Trophoblast cell (in vitro differentiated cells and primary cell): Measurements from ENCODE around the gene LHX2. TPM values are rescaled to one million over a fixed set of nuclear protein-coding genes. Genes with fewer than 3 reads are reported as not detected.

Source experiments
- DNase-seq, 2 donors: peaks; one replicate each; pipeline ENCODE4 v3.0.0-alpha.2; 2016
- H2AFZ ChIP-seq: 2 replicates; pipeline ENCODE4 v1.6.1; 2013; ENCODE audit warnings: low read length, moderate library complexity, mild to moderate bottlenecking; ENCODE audit not compliant: insufficient read depth, poor library complexity
- H2AK5ac ChIP-seq: 2 replicates; pipeline ENCODE4 v1.6.1; 2013; ENCODE audit warnings: mild to moderate bottlenecking, low read length
- H2BK120ac ChIP-seq: 2 replicates; pipeline ENCODE4 v1.6.1; 2013; ENCODE audit warnings: low read length, mild to moderate bottlenecking, moderate library complexity; ENCODE audit not compliant: insufficient read depth, poor library complexity
- H2BK12ac ChIP-seq: 2 replicates; pipeline ENCODE4 v1.6.1; 2013; ENCODE audit warnings: mild to moderate bottlenecking, low read length, moderate library complexity
- H2BK5ac ChIP-seq: 2 replicates; pipeline ENCODE4 v1.6.1; 2013; ENCODE audit warnings: low read length, low read depth, moderate library complexity, mild to moderate bottlenecking; ENCODE audit not compliant: poor library complexity
- H3K14ac ChIP-seq: 2 replicates; pipeline ENCODE4 v1.6.1; 2013; ENCODE audit warnings: mild to moderate bottlenecking, low read length
- H3K18ac ChIP-seq: 2 replicates; pipeline ENCODE4 v1.6.1; 2013; ENCODE audit warnings: mild to moderate bottlenecking, low read length
- H3K23ac ChIP-seq: 2 replicates; pipeline ENCODE4 v1.6.1; 2013; ENCODE audit warnings: low read length
- H3K27ac ChIP-seq: 2 replicates; pipeline ENCODE4 v1.5.1; 2013; ENCODE audit warnings: low read depth, mild to moderate bottlenecking, inconsistent platforms, low read length, moderate library complexity
- H3K27me3 ChIP-seq: 2 replicates; pipeline ENCODE4 v1.6.1; 2013; ENCODE audit warnings: inconsistent platforms, mild to moderate bottlenecking, low read length, moderate library complexity; ENCODE audit not compliant: insufficient read depth
- H3K36me3 ChIP-seq, 2 experiments: 1 replicate in 1 of 2; 2 replicates in 1 of 2; pipeline ENCODE4 v1.6.1; 2013; ENCODE audit warnings: low read length in 2 of 2, mild to moderate bottlenecking in 2 of 2, moderate library complexity in 1 of 2; ENCODE audit not compliant: insufficient read depth in 2 of 2, control insufficient read depth in 1 of 2
- H3K4ac ChIP-seq: 2 replicates; pipeline ENCODE4 v1.6.1; 2013; ENCODE audit warnings: low read depth, mild to moderate bottlenecking, low read length, moderate library complexity
- H3K4me1 ChIP-seq, 2 experiments: 1 replicate in 1 of 2; 2 replicates in 1 of 2; pipeline ENCODE4 v1.6.1; 2013; ENCODE audit warnings: low read length in 2 of 2, mild to moderate bottlenecking in 2 of 2, moderate library complexity in 1 of 2; ENCODE audit not compliant: insufficient read depth in 2 of 2, control insufficient read depth in 1 of 2
- H3K4me2 ChIP-seq: 2 replicates; pipeline ENCODE4 v1.6.1; 2013; ENCODE audit warnings: inconsistent platforms, mild to moderate bottlenecking, low read length, moderate library complexity
- H3K4me3 ChIP-seq: 2 replicates; pipeline ENCODE4 v1.5.1; 2013; ENCODE audit warnings: mild to moderate bottlenecking, low read depth, low read length, inconsistent platforms
- H3K79me1 ChIP-seq: one replicate; pipeline ENCODE4 v1.6.1; 2013; ENCODE audit warnings: low read length
- H3K79me2 ChIP-seq: 2 replicates; pipeline ENCODE4 v1.6.1; 2013; ENCODE audit warnings: low read length, mild to moderate bottlenecking; ENCODE audit not compliant: control insufficient read depth, insufficient read depth, poor library complexity
- H3K9ac ChIP-seq: 2 replicates; pipeline ENCODE4 v1.6.1; 2013; ENCODE audit warnings: mild to moderate bottlenecking, low read length
- H3K9me3 ChIP-seq: 2 replicates; pipeline ENCODE4 v1.6.1; 2013; ENCODE audit warnings: low read depth, mild to moderate bottlenecking, control low read depth, inconsistent platforms, low read length; ENCODE audit not compliant: insufficient read depth
- H4K12ac ChIP-seq: 2 replicates; pipeline ENCODE4 v1.6.1; 2013; ENCODE audit warnings: low read depth, mild to moderate bottlenecking, low read length, moderate library complexity
- H4K8ac ChIP-seq: 2 replicates; pipeline ENCODE4 v1.6.1; 2013; ENCODE audit warnings: low read depth, mild to moderate bottlenecking, low read length, moderate library complexity
- H4K91ac ChIP-seq: one replicate; pipeline ENCODE4 v1.6.1; 2013; ENCODE audit warnings: low read depth, mild to moderate bottlenecking, low read length, moderate library complexity
- WGBS: extraction: QIAGEN DNeasy Blood & Tissue Kit; methylation state at CpG from one replicate; pipeline ENCODE4 v1.1.7; 2013; ENCODE audit warnings: missing lambda C conversion rate; ENCODE audit not compliant: insufficient read length, insufficient coverage; ENCODE audit errors: extremely low coverage; 5-methylcytosine and 5-hydroxymethylcytosine counted together
- polyA plus RNA-seq: library from polyadenylated mRNA; stranded (reverse); fragments of 200-250 nt; gene quantifications from 2 replicates; pipeline ENCODE4 v1.2.3, GENCODE V29; 2013

Gene LHX2
- 0.21 and 0.32 TPM in 2 replicates for polyA plus RNA-seq

- peak; percentile 86 to 87 for DNase-seq
- H4K91ac ChIP-seq = no peak within 1 kb of the TSS
- no peak within 1 kb of the TSS for H3K18ac ChIP-seq
- no peaks in the 10 kb centered on the region for H3K79me1 ChIP-seq
- H4K12ac ChIP-seq = no peak within 1 kb of the TSS
- H3K4me1 ChIP-seq = peaks cover 18 to 26% of the 10 kb centered on the region in 2 experiments
- no peak within 1 kb of the TSS for H3K27ac ChIP-seq
- H3K27me3 ChIP-seq = peaks cover 94% of the 10 kb centered on the region
- H3K4ac ChIP-seq = no peak within 1 kb of the TSS
- peaks cover 1% of the 10 kb centered on the region for H3K9me3 ChIP-seq
- no peak within 1 kb of the TSS for H3K23ac ChIP-seq
- H2BK12ac ChIP-seq = no peak within 1 kb of the TSS
- no peak within 1 kb of the TSS for H3K14ac ChIP-seq
- H2BK5ac ChIP-seq = no peak within 1 kb of the TSS
- H2AFZ ChIP-seq = peak within 1 kb of the TSS; percentile 46
- H2BK120ac ChIP-seq = no peak within 1 kb of the TSS
- H3K4me3 ChIP-seq = peak within 1 kb of the TSS; percentile 51
- H3K79me2 ChIP-seq = no peaks in the 10 kb centered on the region
- no CpG with 5 or more reads among the region's 95 CpGs for WGBS
- no peak within 1 kb of the TSS for H4K8ac ChIP-seq
- no peak within 1 kb of the TSS for H3K9ac ChIP-seq
- no peak within 1 kb of the TSS for H2AK5ac ChIP-seq
- no peaks in the 10 kb centered on the region for H3K36me3 ChIP-seq
- H3K4me2 ChIP-seq = peak within 1 kb of the TSS; percentile 61
These were observed at the start of gene LHX2 for GRCh38 chr9:124011460-124012301. LHX2 (plus strand) TSS chr9:124011768; CDS start chr9:124012349, 581 bp downstream.

GRCh38 chr9:123964761-123965160 is 46.8 kb upstream of the LHX2 start:
- no peaks in the 10 kb centered on the region for H3K4me1 ChIP-seq
- no peak overlapping the region for H2BK5ac ChIP-seq
- no peak overlapping the region for H3K18ac ChIP-seq
- no peak overlapping the region for H4K91ac ChIP-seq
- H2BK120ac ChIP-seq = no peak overlapping the region
- no peak overlapping the region for H3K27ac ChIP-seq
- no peak overlapping the region for H3K4me2 ChIP-seq
- H4K12ac ChIP-seq = no peak overlapping the region
- H3K79me1 ChIP-seq = no peaks in the 10 kb centered on the region
- no peak overlapping the region for H2BK12ac ChIP-seq
- H3K79me2 ChIP-seq = no peaks in the 10 kb centered on the region
- no peak overlapping the region for H3K4ac ChIP-seq
- no peak overlapping the region for H2AK5ac ChIP-seq
- no peaks in the 10 kb centered on the region for H3K27me3 ChIP-seq
- no peaks in the 10 kb centered on the region for H3K36me3 ChIP-seq
- H2AFZ ChIP-seq = no peak overlapping the region
- WGBS = no CpG with 5 or more reads among the region's 12 CpGs
- no peaks in the 10 kb centered on the region for H3K9me3 ChIP-seq
- no peak overlapping the region for H3K9ac ChIP-seq
- no peak for DNase-seq
- no peak overlapping the region for H3K14ac ChIP-seq
- H3K23ac ChIP-seq = no peak overlapping the region
- no peak overlapping the region for H3K4me3 ChIP-seq
- no peak overlapping the region for H4K8ac ChIP-seq

- no peaks in the 10 kb centered on the region for H3K79me2 ChIP-seq
- H4K12ac ChIP-seq = no peak overlapping the region
- no peak overlapping the region for H3K4me3 ChIP-seq
- no peaks in the 10 kb centered on the region for H3K4me1 ChIP-seq
- no peak overlapping the region for H3K27ac ChIP-seq
- no peak overlapping the region for H2BK12ac ChIP-seq
- H3K9ac ChIP-seq = no peak overlapping the region
- no peaks in the 10 kb centered on the region for H3K79me1 ChIP-seq
- no peaks in the 10 kb centered on the region for H3K9me3 ChIP-seq
- no peak overlapping the region for H3K14ac ChIP-seq
- no peak overlapping the region for H3K18ac ChIP-seq
- H2AFZ ChIP-seq = no peak overlapping the region
- H2AK5ac ChIP-seq = no peak overlapping the region
- no peaks in the 10 kb centered on the region for H3K27me3 ChIP-seq
- H3K4ac ChIP-seq = no peak overlapping the region
- no CpG with 5 or more reads among the region's 8 CpGs for WGBS
- no peak overlapping the region for H3K23ac ChIP-seq
- no peak overlapping the region for H2BK120ac ChIP-seq
- no peak overlapping the region for H2BK5ac ChIP-seq
- no peaks in the 10 kb centered on the region for H3K36me3 ChIP-seq
- no peak overlapping the region for H4K8ac ChIP-seq
- H4K91ac ChIP-seq = no peak overlapping the region
- H3K4me2 ChIP-seq = no peak overlapping the region
- DNase-seq = no peak
These were observed 45.5 kb upstream of the LHX2 start for GRCh38 chr9:123965801-123966686.

GRCh38 chr9:123967323-123967722 is 44.2 kb upstream of the LHX2 start:
- Histone ChIP-seq H3K4me1 (no peaks in the 10 kb centered on the region), H3K4ac (no peak overlapping the region), H3K9ac (no peak overlapping the region), H3K79me2 (no peaks in the 10 kb centered on the region), H2BK12ac (no peak overlapping the region), H4K91ac (no peak overlapping the region), H3K79me1 (no peaks in the 10 kb centered on the region), H4K12ac (no peak overlapping the region), H3K9me3 (peaks cover 5% of the 10 kb centered on the region), H2AFZ (no peak overlapping the region), H2BK5ac (no peak overlapping the region), H3K27ac (no peak overlapping the region), H2BK120ac (no peak overlapping the region), H2AK5ac (no peak overlapping the region), H3K14ac (no peak overlapping the region), H3K4me3 (no peak overlapping the region), H4K8ac (no peak overlapping the region), H3K18ac (no peak overlapping the region), H3K27me3 (no peaks in the 10 kb centered on the region), H3K23ac (no peak overlapping the region), H3K4me2 (no peak overlapping the region), H3K36me3 (no peaks in the 10 kb centered on the region)
- no peak for DNase-seq
